ACC112 (cell line): ENCODE data around the gene SBK1.
"Not testable (repeated sequence)": the region's sequence is repeated elsewhere in the genome, so short reads cannot be mapped to it uniquely, and the experiment has no call there.

Experiments
- H2AFZ ChIP-seq: fragments of 200-600 bp; sonication (generic); one replicate; pipeline ENCODE4 v1.6.0; 2017; ENCODE audit warnings: antibody characterized with exemption, low read length; ENCODE audit not compliant: unreplicated experiment
- H3K27ac ChIP-seq: fragments of 200-600 bp; sonication (generic); 2 replicates; pipeline ENCODE4 v1.5.1; 2014; ENCODE audit warnings: low read depth, mild to moderate bottlenecking, antibody characterized with exemption, low read length, moderate library complexity
- H3K27me3 ChIP-seq: fragments of 200-600 bp; sonication (generic); 2 replicates; pipeline ENCODE4 v1.6.1; 2014; ENCODE audit warnings: mild to moderate bottlenecking, antibody characterized with exemption, low read length, moderate library complexity, mixed read lengths; ENCODE audit not compliant: insufficient read depth
- H3K36me3 ChIP-seq: fragments of 200-600 bp; sonication (generic); 2 replicates; pipeline ENCODE4 v1.6.1; 2016; ENCODE audit warnings: mild to moderate bottlenecking, antibody characterized with exemption, low read length, moderate library complexity, mixed read lengths; ENCODE audit not compliant: insufficient read depth
- H3K4me1 ChIP-seq: fragments of 200-600 bp; sonication (generic); one replicate; pipeline ENCODE4 v1.6.1; 2016; ENCODE audit warnings: low read length, mixed read lengths; ENCODE audit not compliant: insufficient read depth, unreplicated experiment, control insufficient read depth
- H3K4me3 ChIP-seq: fragments of 200-600 bp; sonication (generic); 2 replicates; pipeline ENCODE4 v1.5.1; 2014; ENCODE audit warnings: mild to moderate bottlenecking, low read depth, low read length
- H3K79me2 ChIP-seq: fragments of 200-600 bp; sonication (generic); one replicate; pipeline ENCODE4 v1.6.0; 2016; ENCODE audit warnings: low read length; ENCODE audit not compliant: control insufficient read depth, unreplicated experiment, insufficient read depth

SBK1 gene

DNA sequence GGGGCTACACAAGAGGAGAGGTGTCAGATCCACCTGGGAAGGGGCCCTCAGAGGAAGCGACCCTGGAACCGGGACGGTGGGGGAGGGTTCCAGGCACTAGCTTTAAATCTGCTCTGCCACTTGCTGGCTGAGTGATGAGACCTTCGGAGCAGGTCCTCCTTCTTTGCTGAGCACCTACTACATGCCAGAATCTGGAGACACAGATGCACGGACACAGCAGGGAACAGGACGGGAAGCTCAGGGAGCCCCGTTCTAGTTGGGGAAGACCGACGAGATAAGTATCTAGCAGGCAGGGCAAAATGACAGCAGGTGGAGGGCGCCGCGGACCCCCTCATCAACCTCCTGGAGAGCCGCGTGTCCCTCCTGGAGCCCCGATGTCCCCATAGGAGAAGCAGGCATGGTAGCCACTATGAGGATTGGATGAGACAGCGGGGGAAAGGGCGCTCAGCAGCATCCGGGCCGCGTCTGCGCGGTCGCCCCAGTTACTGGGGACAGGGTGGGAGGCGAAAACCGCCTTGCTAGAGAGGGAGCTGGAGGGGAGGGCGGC, 27.2 kb downstream of the SBK1 start:
- H3K36me3 ChIP-seq = no peaks in the 10 kb centered on the region
- H2AFZ ChIP-seq = no peak overlapping the region
- H3K27me3 ChIP-seq = no peaks in the 10 kb centered on the region

DNA sequence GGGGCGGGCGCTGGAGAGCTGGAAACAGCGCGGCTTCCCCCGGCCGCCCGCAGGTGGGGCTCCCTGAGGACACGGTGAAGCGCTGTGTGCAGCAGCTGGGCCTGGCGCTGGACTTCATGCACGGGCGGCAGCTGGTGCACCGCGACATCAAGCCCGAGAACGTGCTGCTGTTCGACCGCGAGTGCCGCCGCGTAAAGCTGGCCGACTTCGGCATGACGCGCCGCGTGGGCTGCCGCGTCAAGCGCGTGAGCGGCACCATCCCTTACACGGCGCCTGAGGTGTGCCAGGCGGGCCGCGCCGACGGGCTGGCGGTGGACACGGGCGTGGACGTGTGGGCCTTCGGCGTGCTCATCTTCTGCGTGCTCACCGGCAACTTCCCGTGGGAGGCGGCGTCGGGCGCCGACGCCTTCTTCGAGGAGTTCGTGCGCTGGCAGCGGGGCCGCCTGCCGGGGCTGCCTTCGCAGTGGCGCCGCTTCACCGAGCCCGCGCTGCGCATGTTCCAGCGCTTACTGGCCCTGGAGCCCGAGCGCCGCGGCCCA, 27.8 kb downstream of the SBK1 start:
- no peaks in the 10 kb centered on the region for H3K4me1 ChIP-seq
- H2AFZ ChIP-seq = no peak overlapping the region
- H3K27ac ChIP-seq = no peak overlapping the region
- H3K27me3 ChIP-seq = no peaks in the 10 kb centered on the region
- no peaks in the 10 kb centered on the region for H3K36me3 ChIP-seq
- no peak overlapping the region for H3K4me3 ChIP-seq
- H3K79me2 ChIP-seq = no peaks in the 10 kb centered on the region

More for the DNA sequence above, 27.2 kb downstream of the SBK1 start:
- Histone ChIP-seq H3K79me2 (no peaks in the 10 kb centered on the region), H3K27ac (no peak overlapping the region), H3K4me3 (no peak overlapping the region), H3K4me1 (no peaks in the 10 kb centered on the region)

DNA sequence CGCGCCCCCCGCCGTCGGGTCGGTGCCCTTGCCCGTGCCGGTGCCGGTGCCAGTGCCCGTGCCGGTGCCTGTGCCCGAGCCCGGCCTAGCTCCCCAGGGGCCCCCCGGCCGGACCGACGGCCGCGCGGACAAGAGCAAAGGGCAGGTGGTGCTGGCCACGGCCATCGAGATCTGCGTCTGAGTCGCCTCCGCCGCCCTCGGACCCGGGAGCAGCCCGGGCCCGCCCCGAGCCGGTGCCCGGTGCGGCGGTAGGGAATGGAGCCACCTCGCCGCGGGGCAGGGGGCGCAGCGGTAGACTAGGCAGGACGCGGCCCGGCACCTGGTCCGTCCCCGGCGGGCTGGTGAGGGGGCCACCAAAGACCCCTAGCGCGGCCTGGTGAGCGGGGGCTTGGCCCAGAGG, 28.4 kb downstream of the SBK1 start:
- Histone ChIP-seq H3K4me1 (no peaks in the 10 kb centered on the region), H3K27me3 (no peaks in the 10 kb centered on the region), H3K79me2 (no peaks in the 10 kb centered on the region), H2AFZ (no peak overlapping the region), H3K27ac (no peak overlapping the region), H3K4me3 (no peak overlapping the region), H3K36me3 (no peaks in the 10 kb centered on the region)

DNA sequence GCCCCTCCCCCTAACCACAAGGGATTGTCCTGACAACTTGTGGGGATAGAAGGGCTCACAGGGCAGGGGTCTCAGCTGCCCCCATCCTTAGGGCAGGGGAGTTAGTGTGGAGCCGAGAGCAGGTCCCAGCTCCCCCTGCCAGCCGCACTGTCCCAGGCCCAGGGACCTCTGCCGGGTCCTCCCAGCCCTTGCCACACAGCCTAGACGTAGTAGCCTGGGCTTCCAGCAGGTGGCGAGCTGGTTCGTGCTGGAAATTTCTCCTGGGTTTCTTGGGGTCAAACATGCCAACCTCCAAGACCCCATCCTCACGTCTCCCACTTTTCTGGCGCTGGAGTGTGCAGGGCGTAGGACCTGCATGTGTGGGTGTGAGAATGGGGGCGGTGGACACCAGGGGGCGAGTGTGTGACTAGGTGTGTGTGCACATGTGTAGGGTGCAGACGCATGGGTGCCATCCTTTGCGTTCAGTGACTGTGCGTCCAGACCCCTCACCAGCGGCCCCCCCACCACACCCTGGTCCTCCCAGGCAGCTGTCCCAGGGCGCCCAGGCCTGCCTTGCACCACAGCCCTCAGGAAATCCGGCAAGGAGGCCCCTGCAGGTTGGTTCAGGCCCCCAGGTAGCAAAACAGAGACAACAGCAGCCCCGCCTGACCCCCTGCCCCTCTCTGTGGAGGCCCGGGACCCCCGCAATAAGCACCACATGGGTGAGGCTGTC, 29.5 kb downstream of the SBK1 start:
- Histone ChIP-seq H2AFZ (no peak overlapping the region), H3K27ac (no peak overlapping the region)

DNA sequence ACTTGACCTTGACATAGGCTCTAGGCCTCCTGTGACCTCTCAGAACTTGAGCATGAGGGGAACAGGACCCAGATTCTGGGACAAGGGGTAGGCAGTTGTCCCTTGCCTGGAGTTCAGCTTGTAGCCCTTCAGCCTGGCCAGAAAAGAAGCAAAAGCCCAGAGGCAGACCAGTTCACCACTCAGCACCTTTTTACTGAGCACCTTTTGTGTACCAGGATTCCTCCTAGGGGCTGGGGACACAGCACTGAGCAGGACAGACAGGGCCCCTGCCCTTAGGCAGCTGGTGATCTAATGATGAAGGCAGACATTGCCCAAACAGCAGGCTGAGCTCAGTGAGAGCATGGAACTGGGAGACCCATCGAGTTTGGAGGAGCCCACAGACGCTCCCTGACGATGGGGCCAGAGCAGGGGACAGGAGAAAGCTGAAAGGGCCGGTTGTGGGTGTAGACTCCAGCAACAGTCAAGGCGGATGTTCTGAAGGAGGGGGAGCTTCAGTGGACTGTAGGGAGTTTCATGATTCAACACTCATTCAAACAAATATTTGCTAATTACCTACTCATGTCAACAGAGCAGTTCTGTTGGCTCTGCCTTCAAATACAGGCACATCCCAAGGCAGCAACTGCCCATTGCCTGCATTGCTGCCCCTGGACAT, 32.0 kb downstream of the SBK1 start:
- no peaks in the 10 kb centered on the region for H3K36me3 ChIP-seq
- no peaks in the 10 kb centered on the region for H3K27me3 ChIP-seq
- H3K27ac ChIP-seq = no peak overlapping the region
- no peak overlapping the region for H2AFZ ChIP-seq
- H3K4me1 ChIP-seq = no peaks in the 10 kb centered on the region
- no peak overlapping the region for H3K4me3 ChIP-seq
- no peaks in the 10 kb centered on the region for H3K79me2 ChIP-seq

More for the DNA sequence above, 29.5 kb downstream of the SBK1 start:
- Histone ChIP-seq H3K4me3 (no peak overlapping the region), H3K4me1 (no peaks in the 10 kb centered on the region), H3K27me3 (no peaks in the 10 kb centered on the region), H3K79me2 (no peaks in the 10 kb centered on the region), H3K36me3 (no peaks in the 10 kb centered on the region)

DNA sequence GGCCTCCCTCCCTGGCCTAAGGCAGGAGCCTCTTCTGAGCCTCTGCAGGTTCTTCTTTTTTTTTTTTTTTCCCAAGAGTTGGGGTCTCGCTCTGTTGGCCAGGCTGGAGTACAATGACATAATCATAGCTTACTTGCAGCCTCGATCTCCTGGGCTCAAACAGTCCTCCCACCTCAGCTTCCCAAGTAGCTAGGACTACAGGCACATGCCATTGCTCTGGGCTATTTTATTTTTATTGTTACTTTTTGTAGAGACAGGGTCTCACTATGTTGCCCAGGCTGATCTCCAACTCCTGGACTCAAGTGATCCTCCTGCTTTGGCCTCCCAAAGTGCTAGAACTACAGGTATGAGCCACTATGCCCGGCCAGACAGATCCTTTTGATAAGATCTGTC, 32.6 kb downstream of the SBK1 start:
- no peaks in the 10 kb centered on the region for H3K27me3 ChIP-seq
- H3K4me1 ChIP-seq = no peaks in the 10 kb centered on the region
- H2AFZ ChIP-seq = no peak overlapping the region
- H3K79me2 ChIP-seq = no peaks in the 10 kb centered on the region
- no peak overlapping the region for H3K4me3 ChIP-seq
- H3K27ac ChIP-seq = no peak overlapping the region
- no peaks in the 10 kb centered on the region for H3K36me3 ChIP-seq

DNA sequence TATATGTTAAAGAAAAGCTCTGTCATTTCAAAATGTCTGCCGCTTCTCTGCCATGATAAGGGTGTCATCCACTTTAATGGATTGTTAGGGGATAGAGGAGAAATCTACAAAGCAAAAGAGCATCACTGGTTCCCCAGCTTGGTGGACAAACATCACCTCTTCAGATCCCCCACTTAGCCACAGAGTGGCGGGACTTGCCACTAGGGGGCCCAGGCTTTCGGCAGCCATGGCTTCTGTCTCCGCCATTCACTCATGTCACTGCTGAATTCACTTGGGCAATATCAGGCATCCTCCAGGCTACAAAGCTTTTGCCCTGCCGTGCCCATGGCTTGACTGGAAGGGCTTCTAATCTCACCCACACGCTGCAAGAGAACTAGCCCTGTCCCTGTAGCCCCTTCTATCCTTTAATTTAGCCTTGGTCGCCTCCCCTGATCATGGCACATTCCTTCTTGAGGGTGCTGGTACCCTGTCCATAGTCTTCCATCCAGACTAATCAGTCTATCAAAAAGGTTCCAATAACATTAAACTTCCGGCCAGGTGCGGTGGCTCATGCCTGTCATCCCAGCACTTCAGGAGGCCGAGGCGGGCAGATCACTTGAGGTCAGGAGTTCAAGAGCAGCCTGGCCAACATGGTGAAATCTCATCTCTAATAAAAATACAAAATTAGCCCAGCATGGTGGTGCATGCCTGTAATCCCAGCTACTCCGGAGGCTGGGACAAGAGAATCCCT, 34.7 kb downstream of the SBK1 start:
- H3K4me3 ChIP-seq = no peak overlapping the region
- no peak overlapping the region for H2AFZ ChIP-seq
- no peaks in the 10 kb centered on the region for H3K4me1 ChIP-seq

DNA sequence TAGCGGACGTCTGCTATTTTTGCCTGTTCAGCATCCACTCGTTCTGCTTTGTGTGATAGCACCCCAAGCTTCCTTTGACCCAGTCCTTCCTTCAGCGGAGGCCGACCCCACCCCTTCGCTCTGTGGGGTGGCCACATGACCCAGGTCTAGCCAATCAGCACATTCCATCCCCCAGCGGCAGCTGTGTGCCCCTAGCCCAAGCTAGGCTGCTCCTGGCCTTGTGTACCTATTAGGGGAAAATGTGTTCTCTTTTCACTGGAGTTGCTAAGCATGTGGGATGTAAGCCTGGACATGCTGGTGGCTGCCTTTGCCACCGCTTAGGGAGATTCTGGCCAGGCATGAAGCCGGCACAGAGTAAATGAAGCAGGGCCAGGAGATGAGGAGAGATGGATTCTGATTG, 37.9 kb downstream of the SBK1 start:
- not testable (repeated sequence) for H3K79me2 ChIP-seq, H3K27ac ChIP-seq, H2AFZ ChIP-seq, H3K4me1 ChIP-seq, H3K36me3 ChIP-seq, H3K4me3 ChIP-seq, H3K27me3 ChIP-seq

More for the DNA sequence above, 34.7 kb downstream of the SBK1 start:
- Histone ChIP-seq H3K36me3 (no peaks in the 10 kb centered on the region), H3K79me2 (no peaks in the 10 kb centered on the region), H3K27ac (no peak overlapping the region), H3K27me3 (no peaks in the 10 kb centered on the region)

DNA sequence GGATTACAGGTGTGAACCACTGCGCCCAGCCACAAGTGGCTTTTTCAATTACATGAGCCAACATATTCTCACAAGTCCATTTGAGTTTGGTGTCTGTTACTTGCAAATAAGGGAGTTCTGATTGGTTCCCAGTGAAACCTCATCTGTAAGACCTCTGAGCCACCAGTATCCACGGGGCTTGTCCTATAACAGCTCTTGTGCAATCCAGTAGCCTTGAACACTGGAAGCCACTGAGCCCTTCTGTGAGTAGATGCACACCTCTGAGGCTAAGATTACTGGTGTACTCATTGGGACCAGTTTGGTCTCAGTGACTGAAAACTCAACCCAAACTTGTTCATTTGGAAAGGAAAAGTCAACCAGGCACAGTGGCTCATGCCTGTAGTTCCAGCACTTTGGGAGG, 38.7 kb downstream of the SBK1 start:
- H3K27me3 ChIP-seq, H3K79me2 ChIP-seq, H3K4me1 ChIP-seq, H3K4me3 ChIP-seq, H2AFZ ChIP-seq, H3K36me3 ChIP-seq, H3K27ac ChIP-seq: not testable (repeated sequence)

DNA sequence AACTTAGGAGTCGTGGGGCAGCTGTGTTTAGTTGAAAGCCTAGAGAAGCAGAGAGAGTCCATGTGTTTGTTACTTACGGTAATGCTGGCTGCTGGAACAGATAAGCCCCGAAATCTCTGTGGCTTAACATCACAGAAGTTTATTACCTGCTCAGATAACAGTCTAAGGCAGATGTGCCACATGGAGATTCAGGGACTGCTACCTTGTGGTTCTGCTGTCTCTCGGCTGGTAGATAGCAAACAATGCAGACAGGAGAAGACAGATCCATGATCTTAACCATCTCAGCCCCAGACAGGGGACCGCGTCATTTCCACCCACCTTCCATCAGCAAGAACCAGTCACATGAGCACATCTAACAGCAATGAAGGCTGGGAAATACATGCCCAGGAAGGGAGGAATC, 40.3 kb downstream of the SBK1 start:
- H3K36me3 ChIP-seq, H3K79me2 ChIP-seq, H3K4me1 ChIP-seq, H3K27me3 ChIP-seq, H2AFZ ChIP-seq, H3K27ac ChIP-seq, H3K4me3 ChIP-seq: not testable (repeated sequence)
